Measurements from ENCODE around the gene VGLL4. TPM values are rescaled to one million over a fixed set of nuclear protein-coding genes. Genes with fewer than 3 reads are reported as not detected.

VGLL4 gene
- total RNA-seq, 4 donors from 2014 or later = 59.5 to 117 (median 80.9) TPM

- whole genome bisulfite sequencing, 2 donors = 61 to 82% methylated on average over 12 to 13 of the region's 13 CpGs
- DNase-seq (ENCODE audit: low spot score in 2 of 2) = peak in 1 of 2 donors; percentile 87
- no peak overlapping the region for H3K4me3 ChIP-seq (ENCODE audit: low read depth, poor library complexity, severe bottlenecking)
- intact Hi-C loops (cut with DNase I; ENCODE audit: low total_unique reads) = no loop called here
- TF ChIP-seq POLR2A (IDR thresholded peaks at IDR 0.05) = no peak
- TF ChIP-seq CTCF (IDR thresholded peaks at IDR 0.05) = no peak
Observed at GRCh38 chr3:11570251-11570650, 73.5 kb downstream of the VGLL4 start.

GRCh38 chr3:11569156-11569741, 74.5 kb downstream of the VGLL4 start:
- intact Hi-C loops (cut with DNase I; ENCODE audit: low total_unique reads) = no loop called here
- H3K4me3 ChIP-seq (ENCODE audit: low read depth, poor library complexity, severe bottlenecking) = no peak overlapping the region
- no peak for TF ChIP-seq CTCF (IDR thresholded peaks at IDR 0.05)
- no peak for TF ChIP-seq POLR2A (IDR thresholded peaks at IDR 0.05)
- DNase-seq (ENCODE audit: low spot score in 2 of 2) = peak in 1 of 2 donors; percentile 68
- 83 to 91% methylated on average over 13 of the region's 13 CpGs for WGBS, 2 donors

DNA sequence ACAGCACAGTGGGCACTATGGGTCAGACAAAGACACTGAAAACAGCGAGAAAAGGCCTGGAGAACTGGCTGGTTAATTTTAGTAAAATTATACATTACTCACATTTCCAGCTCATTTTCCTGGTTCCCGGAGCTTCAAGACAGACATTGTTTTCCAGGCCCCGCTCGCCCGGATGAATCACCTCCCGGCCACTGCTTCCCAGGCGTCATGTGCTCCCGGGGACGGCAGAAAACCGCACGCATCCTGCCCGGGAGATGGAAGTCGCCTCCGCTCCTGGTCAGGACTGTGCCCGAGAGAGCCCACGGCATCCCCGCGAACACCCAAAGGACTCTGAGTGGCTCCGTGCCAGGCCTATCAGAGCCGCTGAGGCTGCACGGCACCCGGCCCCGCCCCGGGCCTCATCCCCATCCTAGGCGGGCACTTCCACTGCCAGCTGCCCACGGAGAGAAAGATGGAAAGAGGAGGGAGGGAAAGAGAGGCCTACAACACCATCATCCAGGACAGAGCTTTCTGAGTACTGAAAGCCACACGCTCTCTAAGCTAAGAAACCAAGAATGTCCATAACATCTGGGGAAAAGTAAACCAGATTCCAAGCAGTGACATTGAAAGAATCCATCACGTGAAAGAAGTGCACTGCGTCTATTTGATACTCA, 75.1 kb downstream of the VGLL4 start:
- DNase-seq (ENCODE audit: low spot score in 2 of 2) = peak; percentile 79 to 96
- no peak overlapping the region for H3K4me3 ChIP-seq (ENCODE audit: low read depth, poor library complexity, severe bottlenecking)
- WGBS, 2 donors = 42 to 48% methylated on average over 29 of the region's 29 CpGs
- intact Hi-C loops (cut with DNase I; ENCODE audit: low total_unique reads) = no loop called here
- no peak for TF ChIP-seq POLR2A (IDR thresholded peaks at IDR 0.05)
- no peak for TF ChIP-seq CTCF (IDR thresholded peaks at IDR 0.05)

DNA sequence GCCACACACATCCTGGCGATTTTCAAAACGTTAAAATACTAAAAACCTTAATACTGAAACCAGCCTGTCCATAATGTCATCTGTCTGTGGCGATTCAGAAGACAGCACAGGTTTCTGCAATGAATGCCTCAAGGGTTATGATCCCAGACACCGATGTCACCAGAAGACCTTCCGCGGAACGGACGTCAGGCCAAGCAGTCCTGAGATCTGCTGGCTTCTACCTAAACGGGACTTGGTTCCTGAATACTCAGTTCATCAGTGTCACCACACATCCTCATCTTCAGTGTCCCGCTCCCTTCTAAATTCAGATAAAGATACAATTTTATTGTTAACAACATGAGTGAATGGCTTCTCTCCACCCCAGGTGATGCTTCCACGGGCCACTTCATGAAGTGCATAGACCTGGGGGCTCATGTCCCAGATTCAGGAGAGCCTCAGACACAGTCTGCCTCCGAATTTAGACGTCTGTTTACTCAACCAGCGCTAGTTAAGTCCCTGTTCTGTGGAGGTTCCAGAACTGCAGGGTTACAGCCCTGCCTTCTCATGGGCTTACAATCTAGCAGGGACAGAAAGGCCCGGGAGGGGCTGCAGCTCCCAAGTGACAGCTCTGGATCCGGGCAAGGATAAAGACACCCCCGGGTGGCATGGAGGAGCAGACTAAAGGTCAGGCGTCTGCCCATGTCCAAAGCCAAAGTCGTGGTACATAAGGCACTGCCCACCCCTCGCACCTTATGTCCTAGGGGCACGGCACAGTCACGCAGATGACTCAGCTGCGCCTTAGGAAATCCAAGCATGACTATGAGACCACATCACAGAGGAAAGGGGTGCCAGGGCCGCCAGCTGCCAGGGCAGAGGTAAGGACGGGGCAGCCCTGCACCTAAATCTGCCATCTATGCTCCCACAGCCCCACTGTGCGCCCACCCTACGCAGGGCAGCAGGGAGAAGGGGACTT, 75.9 kb downstream of the VGLL4 start:
- 78 to 80% methylated on average over 27 of the region's 27 CpGs for WGBS, 2 donors
- DNase-seq (ENCODE audit: low spot score in 2 of 2) = peak in 1 of 2 donors; percentile 90
- H3K4me3 ChIP-seq (ENCODE audit: low read depth, poor library complexity, severe bottlenecking) = no peak overlapping the region
- intact Hi-C loops (cut with DNase I; ENCODE audit: low total_unique reads) = no loop called here
- TF ChIP-seq POLR2A (IDR thresholded peaks at IDR 0.05) = no peak
- TF ChIP-seq CTCF (IDR thresholded peaks at IDR 0.05) = no peak

GRCh38 chr3:11566916-11567315, 76.8 kb downstream of the VGLL4 start:
- 88 to 94% methylated on average over 17 of the region's 17 CpGs for WGBS, 2 donors
- intact Hi-C loops (cut with DNase I; ENCODE audit: low total_unique reads) = no loop called here
- TF ChIP-seq CTCF (IDR thresholded peaks at IDR 0.05) (no peak), POLR2A (IDR thresholded peaks at IDR 0.05) (no peak)
- no peak overlapping the region for H3K4me3 ChIP-seq (ENCODE audit: low read depth, poor library complexity, severe bottlenecking)
- DNase-seq (ENCODE audit: low spot score in 2 of 2) = peak in 1 of 2 donors; percentile 70

All from lower leg skin (tissue), 4 donors.